HT1080 (cell line): ENCODE data around the gene ELAC1. TPM values are rescaled to one million over a fixed set of nuclear protein-coding genes. Genes with fewer than 3 reads are reported as not detected.

Source experiments
- DNase-seq: peaks from one replicate; pipeline ENCODE4 v3.0.0-alpha.2; 2015; ENCODE audit warnings: low read depth
- small RNA-seq: library from RNA; depleted of rRNA; stranded (forward); fragments of <200 nt; gene quantifications from one replicate; pipeline ENCODE3, GENCODE V24; 2014
- total RNA-seq: library from RNA; depleted of rRNA; stranded (reverse); fragments of >200 nt; shearing (Covaris generic); gene quantifications from 2 replicates; pipeline ENCODE4 v1.2.3, GENCODE V29; 2014; rRNA removed

ELAC1 gene
- total RNA-seq, 1 experiment from 2014 or later, result 13.1 TPM

- DNase-seq, result no peak
Observed at GRCh38 chr18:51017140-51017879, 49.5 kb downstream of the ELAC1 start.

- no peak for DNase-seq
Observed at GRCh38 chr18:51020536-51020935, 52.7 kb downstream of the ELAC1 start.

- DNase-seq, result no peak
Observed at GRCh38 chr18:51021226-51021965, 53.6 kb downstream of the ELAC1 start.

DNA sequence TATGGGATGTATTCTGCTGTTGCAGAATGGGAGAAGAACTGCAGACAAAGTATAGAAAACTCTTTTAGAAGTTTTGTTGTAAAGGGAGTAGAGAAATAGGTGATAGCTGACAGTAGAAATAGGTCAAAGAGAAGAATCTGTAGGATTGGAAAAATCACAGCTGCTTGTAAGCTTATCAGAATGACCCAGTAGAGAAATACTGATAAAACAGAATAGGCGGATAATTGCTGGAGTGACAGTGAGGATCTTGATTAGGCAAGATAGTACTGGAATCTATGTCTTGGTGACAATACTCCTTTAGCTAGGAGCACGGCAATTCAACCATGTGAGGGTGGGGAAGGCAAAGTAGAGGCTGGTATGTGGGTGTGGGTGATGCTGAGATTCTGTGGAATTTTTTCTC, 57.7 kb downstream of the ELAC1 start:
- no peak for DNase-seq

GRCh38 chr18:51028201-51028805, 60.5 kb downstream of the ELAC1 start:
- DNase-seq, result peak; percentile 28

- DNase-seq, result no peak
Observed at GRCh38 chr18:51029378-51029693, 61.5 kb downstream of the ELAC1 start.

DNA sequence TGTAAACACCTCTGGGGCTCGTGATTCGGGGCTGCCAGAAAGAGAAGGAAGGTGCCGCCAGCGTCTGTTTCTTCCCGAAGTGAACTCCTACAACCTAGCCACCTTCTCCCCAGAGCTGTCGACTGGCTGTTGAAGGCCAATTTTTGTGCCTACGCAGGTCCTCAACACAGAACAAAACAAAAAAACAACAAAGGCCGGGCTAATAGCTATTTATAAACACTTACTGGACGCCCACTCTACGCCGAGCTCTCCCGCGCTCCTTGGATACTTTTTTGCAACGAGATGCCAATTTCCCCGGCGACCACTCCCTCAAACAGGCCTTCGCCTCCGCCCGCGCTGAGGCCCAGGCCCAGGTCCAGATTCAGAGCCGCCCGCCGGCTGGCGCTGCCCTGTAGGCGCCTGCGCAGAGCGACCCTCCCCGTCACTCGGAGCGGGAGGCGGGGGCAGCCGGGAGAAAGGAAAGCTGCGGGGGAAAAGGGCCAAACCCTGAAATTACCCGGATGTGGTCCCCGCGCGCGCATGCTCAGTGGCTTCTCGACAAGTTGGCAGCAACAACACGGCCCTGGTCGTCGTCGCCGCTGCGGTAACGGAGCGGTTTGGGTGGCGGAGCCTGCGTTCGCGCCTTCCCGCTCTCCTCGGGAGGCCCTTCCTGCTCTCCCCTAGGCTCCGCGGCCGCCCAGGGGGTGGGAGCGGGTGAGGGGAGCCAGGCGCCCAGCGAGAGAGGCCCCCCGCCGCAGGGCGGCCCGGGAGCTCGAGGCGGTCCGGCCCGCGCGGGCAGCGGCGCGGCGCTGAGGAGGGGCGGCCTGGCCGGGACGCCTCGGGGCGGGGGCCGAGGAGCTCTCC, 62.1 kb downstream of the ELAC1 start, which contains the start of gene SMAD4:
Gene SMAD4, plus strand, starts transcription at position 520 of the 843 bp plus-strand sequence. CDS start 16,834 bp downstream, outside the sequence.
- DNase-seq, result peak; percentile 94

GRCh38 chr18:51030537-51031258, 62.9 kb downstream of the ELAC1 start:
- peak; percentile 26 for DNase-seq

GRCh38 chr18:51032193-51032592, 64.4 kb downstream of the ELAC1 start:
- no peak for DNase-seq

GRCh38 chr18:51037230-51037629, 69.4 kb downstream of the ELAC1 start:
- DNase-seq, result no peak

Small RNA genes lying within 50 kb of the gene (small RNA-seq; reads per million reads assigned to genes)
- gene RF00019, result not detected

Other genes starting within 250 kb of the ELAC1 start
- 0.02 and 0.03 TPM in 2 replicates for gene MRO, start 148.0 kb upstream of the ELAC1 start, total RNA-seq
- gene ME2, start 88.9 kb upstream of the ELAC1 start, total RNA-seq, result 84.9 and 111 TPM in 2 replicates
- gene SMAD4, start 62.2 kb downstream of the ELAC1 start, total RNA-seq, result 83.6 and 87.2 TPM in 2 replicates
- 30.2 and 33.8 TPM in 2 replicates for gene MEX3C, start 229.6 kb downstream of the ELAC1 start, total RNA-seq